Keratinocyte (primary cell): Measurements from ENCODE around the gene CD164L2.

Experiments used
- CTCF ChIP-seq, 3 experiments: IDR thresholded peaks in 1 of 3; conservative IDR thresholded peaks in 1 of 3; optimal IDR thresholded peaks in 1 of 3; 2 replicates in 2 of 3; 3 replicates in 1 of 3; pipeline versions ENCODE3 to v1.5.1; 2011; ENCODE audit warnings: low read length in 3 of 3, mild to moderate bottlenecking in 3 of 3, moderate library complexity in 2 of 3, control low read depth in 1 of 3, inconsistent platforms in 1 of 3; ENCODE audit not compliant: insufficient read depth in 2 of 3; ENCODE audit errors: extremely low read depth in 1 of 3
- EZH2 ChIP-seq: IDR thresholded peaks from one replicate; pipeline ENCODE4 v1.6.1; 2012; ENCODE audit warnings: inconsistent platforms, mild to moderate bottlenecking, low read length, moderate library complexity

- TF ChIP-seq EZH2 (no peak), CTCF (optimal IDR thresholded peaks at IDR 0.05 in 1 of 3, IDR thresholded peaks at IDR 0.05 in 1 of 3, conservative IDR thresholded peaks at IDR 0.05 in 1 of 3; ENCODE audit: extremely low read depth in 1 of 3, insufficient read depth in 2 of 3, low read length in 3 of 3) (no peak)
Measured at GRCh38 chr1:27335506-27336422, 47.4 kb downstream of the CD164L2 start.
